ENCODE data around the gene SEC16A.

The SEC16A gene

GRCh38 chr9:136437839-136438547, 44.8 kb downstream of the SEC16A start:
- peak overlapping the region; percentile 67; the same call in 1 of the 2 replicates for H3K4me3 ChIP-seq (ENCODE audit: low read depth, low read length)
- TF ChIP-seq CTCF (IDR thresholded peaks at IDR 0.05; ENCODE audit: control insufficient read depth, extremely low read depth, insufficient read depth): no peak
- no peak for DNase-seq (ENCODE audit: low read depth)

GRCh38 chr9:136437430-136437829, 45.4 kb downstream of the SEC16A start:
- DNase-seq (ENCODE audit: low read depth): no peak
- TF ChIP-seq CTCF (IDR thresholded peaks at IDR 0.05; ENCODE audit: control insufficient read depth, extremely low read depth, insufficient read depth): no peak
- no peak overlapping the region for H3K4me3 ChIP-seq (ENCODE audit: low read depth, low read length)

GRCh38 chr9:136436055-136436634, 46.7 kb downstream of the SEC16A start:
- DNase-seq (ENCODE audit: low read depth): no peak
- TF ChIP-seq CTCF (IDR thresholded peaks at IDR 0.05; ENCODE audit: control insufficient read depth, extremely low read depth, insufficient read depth): no peak
- H3K4me3 ChIP-seq (ENCODE audit: low read depth, low read length): no peak overlapping the region

- TF ChIP-seq CTCF (IDR thresholded peaks at IDR 0.05; ENCODE audit: control insufficient read depth, extremely low read depth, insufficient read depth): no peak
- no peak for DNase-seq (ENCODE audit: low read depth)
- H3K4me3 ChIP-seq (ENCODE audit: low read depth, low read length): no peak overlapping the region
Observed at GRCh38 chr9:136434580-136435169, 48.2 kb downstream of the SEC16A start.

GRCh38 chr9:136433849-136434579, 48.8 kb downstream of the SEC16A start:
- no peak for DNase-seq (ENCODE audit: low read depth)
- TF ChIP-seq CTCF (IDR thresholded peaks at IDR 0.05; ENCODE audit: control insufficient read depth, extremely low read depth, insufficient read depth): no peak
- no peak overlapping the region for H3K4me3 ChIP-seq (ENCODE audit: low read depth, low read length)

GRCh38 chr9:136433043-136433715, 49.7 kb downstream of the SEC16A start:
- TF ChIP-seq CTCF (IDR thresholded peaks at IDR 0.05; ENCODE audit: control insufficient read depth, extremely low read depth, insufficient read depth): no peak
- H3K4me3 ChIP-seq (ENCODE audit: low read depth, low read length): no peak overlapping the region

More at GRCh38 chr9:136433043-136433715, 49.7 kb downstream of the SEC16A start:
- no peak for DNase-seq (ENCODE audit: low read depth)

Measured in LNCaP clone FGC (cell line).